LHCN-M2 (cell line): ENCODE results near the gene TGIF2LY. TPM values are rescaled to one million over a fixed set of nuclear protein-coding genes. Genes with fewer than 3 reads are reported as not detected.
"Not testable (repeated sequence)": the region's sequence is repeated elsewhere in the genome, so short reads cannot be mapped to it uniquely, and the experiment has no call there.

ENCODE experiments used
- DNase-seq: peaks from one replicate; pipeline ENCODE4 v3.0.0-alpha.2; 2012; ENCODE audit warnings: low read depth
- polyA plus RNA-seq: library from polyadenylated mRNA; unstranded; fragments of >200 nt; gene quantifications from one replicate; pipeline ENCODE4 v1.2.1, GENCODE V29; 2012; ENCODE audit warnings: missing spikeins
- total RNA-seq: library from RNA; depleted of rRNA; stranded (reverse); fragments of >200 nt; gene quantifications from 2 replicates; pipeline ENCODE4 v1.2.3, GENCODE V29; 2014; rRNA removed

The TGIF2LY gene
- total RNA-seq, result not detected in 2 replicates
- polyA plus RNA-seq, result not detected

DNA sequence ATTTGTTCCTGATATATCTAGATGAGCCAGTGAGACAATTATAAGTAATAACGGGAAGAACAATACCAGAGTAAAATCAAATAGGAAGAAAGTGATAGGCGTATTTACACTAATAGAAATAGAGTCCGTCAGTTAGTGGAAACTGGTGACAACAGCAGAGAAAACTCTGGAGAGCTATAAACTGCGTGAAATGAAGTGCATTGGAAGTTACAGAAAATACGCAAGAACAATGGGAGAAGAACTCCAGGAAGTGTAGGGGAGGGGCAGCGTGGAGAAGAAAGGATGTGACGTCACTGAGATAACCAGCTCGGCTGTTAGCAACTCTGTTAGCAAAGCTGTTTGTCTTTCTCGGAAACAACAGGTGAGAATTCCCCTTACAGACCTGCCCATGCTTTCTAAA, at the start of gene TGIF2LY:
TGIF2LY (plus strand) TSS at position 301 of the 400 bp plus-strand sequence. CDS start 178 bp downstream, outside the sequence.
- DNase-seq, result not testable (repeated sequence)
